Inflammatory macrophage treated with lipopolysaccharide for 1 hour (primary cell): ENCODE measurements around the gene MICU2.
"Not testable (repeated sequence)": the region's sequence is repeated elsewhere in the genome, so short reads cannot be mapped to it uniquely, and the experiment has no call there.

Experiments used
- DNase-seq, 2 donors: peaks; one replicate each; pipeline ENCODE4 v3.0.0-alpha.2; 2020 to 2022

MICU2 gene

GRCh38 chr13:21590665-21591456 is 13.1 kb downstream of the MICU2 start:
- not testable (repeated sequence) for DNase-seq

DNA sequence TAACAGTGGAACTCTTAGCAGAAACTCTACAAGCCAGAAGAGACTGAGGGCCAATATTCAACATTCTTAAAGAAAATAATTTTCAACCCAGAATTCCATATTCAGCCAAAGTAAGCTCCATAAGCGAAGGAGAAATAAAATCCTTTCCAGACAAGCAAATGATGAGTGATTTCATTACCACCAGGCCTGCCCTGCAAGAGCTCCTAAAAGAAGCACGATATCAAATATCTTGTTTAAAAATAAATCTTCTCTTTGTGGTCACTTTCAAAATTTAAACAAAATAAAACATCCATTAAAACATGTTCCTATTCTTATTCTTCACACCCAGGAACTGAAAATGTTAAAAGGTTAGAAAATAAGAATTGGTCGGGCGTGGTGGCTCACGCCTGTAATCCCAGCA is 13.7 kb downstream of the MICU2 start:
- no peak for DNase-seq

DNA sequence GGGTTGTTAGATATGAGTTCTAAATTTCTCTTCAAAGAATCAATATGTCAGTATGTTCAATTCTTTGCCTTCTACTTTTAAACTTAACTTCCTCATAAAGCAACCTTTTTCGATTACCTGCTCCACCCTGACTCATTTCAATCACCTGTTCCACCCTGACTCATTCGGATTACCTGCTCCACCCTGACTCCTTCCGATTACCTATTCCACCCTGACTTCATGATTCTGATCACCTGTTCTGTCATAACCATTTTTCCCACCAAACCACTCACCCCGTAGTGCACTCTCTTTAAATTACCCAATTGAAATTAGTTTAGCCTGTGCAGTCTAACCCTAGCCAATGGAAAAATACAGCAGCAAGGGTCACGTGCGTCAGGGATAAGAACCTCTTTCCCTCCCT is 14.5 kb downstream of the MICU2 start:
- not testable (repeated sequence) for DNase-seq

DNA sequence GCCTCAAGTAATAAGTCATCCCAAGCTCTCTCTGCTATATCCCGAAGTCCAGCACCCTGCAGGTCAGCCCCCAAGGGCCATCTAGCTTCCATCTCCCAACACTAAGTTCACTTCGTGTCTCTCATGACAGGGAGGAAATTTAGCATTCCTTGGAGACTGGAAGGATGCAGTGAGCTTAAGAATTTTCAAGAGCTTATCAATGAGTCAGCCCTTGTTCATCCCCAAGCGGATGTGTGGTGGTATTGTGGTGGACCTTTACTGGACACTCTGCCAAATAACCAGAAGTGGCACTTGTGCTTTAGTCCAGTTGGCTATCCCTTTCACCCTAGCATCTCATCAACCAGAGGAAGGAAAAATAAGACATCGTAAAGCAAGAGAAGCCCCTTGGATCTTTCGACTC is 15.6 kb downstream of the MICU2 start:
- not testable (repeated sequence) for DNase-seq

DNA sequence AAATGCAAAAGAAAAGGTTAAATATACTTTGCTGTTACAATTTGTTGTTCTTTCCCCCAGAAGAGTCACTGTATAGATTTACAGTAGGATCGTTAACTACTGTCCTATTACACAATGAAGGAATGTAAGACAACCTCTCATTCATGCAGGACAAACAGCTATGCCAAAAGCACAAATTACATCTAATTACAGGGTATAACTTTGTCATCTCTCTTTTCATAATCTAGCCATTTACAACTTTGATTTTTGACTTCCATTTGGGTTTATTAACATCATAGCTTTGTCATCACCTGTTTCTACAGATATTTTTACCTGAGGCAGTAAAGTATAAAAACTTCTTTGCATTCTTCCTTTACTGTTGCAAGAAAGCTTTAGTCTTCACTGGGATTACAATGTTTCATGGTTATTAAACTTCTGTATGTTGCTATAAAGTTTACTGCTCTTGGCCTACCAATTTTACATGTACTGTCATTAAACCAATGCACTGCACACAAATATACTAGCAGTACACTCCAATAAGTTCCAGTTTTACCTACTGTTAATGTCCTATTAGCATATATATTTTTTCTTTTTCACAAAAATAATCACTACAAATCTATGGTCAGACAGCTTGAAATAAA is 18.9 kb downstream of the MICU2 start:
- DNase-seq = no peak

DNA sequence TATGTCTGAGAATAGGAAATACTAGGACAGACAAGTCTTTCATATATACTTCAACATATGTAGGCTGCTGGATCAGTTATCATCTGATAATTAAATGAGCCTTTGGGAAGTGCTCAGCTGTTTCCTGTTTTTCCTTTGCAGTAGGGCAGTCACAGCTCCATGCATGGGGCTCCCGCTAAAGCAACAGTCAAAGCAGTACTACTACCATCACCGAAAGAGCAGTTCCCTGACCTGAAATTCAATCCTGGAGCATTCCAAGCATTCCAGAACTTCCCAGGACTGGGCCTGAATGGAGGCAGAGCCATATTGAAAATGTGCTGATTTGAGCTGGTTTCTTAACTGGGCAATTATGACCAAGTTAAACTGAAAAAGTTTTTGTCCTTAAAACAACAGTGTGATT is 20.5 kb downstream of the MICU2 start:
- no peak for DNase-seq

DNA sequence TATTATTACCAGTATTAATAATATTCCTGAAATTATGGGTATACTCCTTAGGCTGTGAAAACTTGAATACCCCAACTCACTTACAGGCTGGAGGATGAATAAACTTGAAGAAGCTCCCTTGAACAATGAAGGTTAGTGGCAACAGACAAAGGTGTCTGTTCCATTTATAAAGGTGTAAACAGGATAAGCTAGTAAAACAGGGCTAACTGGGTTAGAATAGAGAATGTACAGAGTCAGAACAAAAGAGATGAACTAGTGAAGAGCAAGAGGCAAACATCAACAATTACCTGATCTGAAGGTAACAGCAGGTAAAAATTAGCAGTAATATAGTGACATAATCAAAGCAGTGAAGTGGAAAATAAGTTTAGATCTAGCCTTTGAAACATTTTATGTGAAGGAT is 23.2 kb downstream of the MICU2 start:
- DNase-seq = no peak

DNA sequence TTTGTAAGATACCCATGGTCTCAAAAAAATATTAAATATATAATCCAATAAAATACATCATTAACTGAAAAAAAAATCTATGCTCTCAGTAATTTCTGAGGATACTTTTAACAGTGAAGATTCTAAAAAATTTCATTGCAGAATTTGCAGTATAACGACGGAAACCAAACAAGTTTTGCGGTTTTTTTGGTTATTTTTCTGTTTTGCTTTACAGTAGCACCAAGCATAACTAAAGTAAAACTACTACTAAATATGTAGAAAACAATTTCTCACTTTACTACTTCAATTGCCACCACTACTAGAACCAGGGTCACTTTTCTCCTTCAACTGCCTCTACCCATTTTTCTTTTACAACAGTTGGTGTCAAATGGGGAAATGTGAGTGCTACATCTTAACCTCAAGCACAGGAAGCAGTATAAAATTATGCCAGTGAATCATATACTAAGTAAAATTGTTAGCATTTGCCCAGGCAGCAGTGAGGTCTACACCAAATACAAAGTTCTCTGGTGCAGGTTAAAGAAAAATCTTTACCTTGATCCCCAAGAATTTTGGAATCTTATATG is 24.1 kb downstream of the MICU2 start:
- no peak for DNase-seq

GRCh38 chr13:21578748-21579147 is 25.2 kb downstream of the MICU2 start:
- DNase-seq = no peak

- no peak for DNase-seq
Observed at GRCh38 chr13:21576426-21576825, 27.5 kb downstream of the MICU2 start.

- DNase-seq = no peak
Observed at GRCh38 chr13:21573920-21574712, 29.9 kb downstream of the MICU2 start.

- DNase-seq = no peak
Observed at GRCh38 chr13:21569686-21570085, 34.3 kb downstream of the MICU2 start.

- no peak for DNase-seq
Observed at GRCh38 chr13:21568854-21569253, 35.1 kb downstream of the MICU2 start.

GRCh38 chr13:21567714-21568113 is 36.3 kb downstream of the MICU2 start:
- no peak for DNase-seq

GRCh38 chr13:21557995-21558394 is 46.0 kb downstream of the MICU2 start:
- peak in 1 of 2 donors; percentile 43 for DNase-seq

DNA sequence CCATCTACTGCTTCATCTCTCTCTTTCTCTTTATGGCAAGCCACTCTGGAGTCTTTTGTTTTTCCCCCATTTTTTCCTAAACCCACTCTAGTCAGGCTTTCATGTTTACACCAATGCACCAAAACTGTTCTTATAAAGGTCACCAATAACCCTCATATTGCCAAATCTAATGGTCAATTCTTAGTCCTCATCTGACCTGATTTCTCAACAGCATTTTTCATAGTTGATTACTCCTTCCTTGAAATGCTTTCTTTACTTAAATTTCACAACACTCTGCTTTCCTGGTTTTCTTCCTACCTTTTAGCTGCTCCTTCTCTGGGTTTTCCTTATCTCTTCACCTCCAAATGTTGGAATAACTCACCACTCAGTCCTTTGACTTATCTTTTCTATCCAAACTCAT is 47.9 kb downstream of the MICU2 start:
- DNase-seq = peak in 1 of 2 donors; percentile 9

DNA sequence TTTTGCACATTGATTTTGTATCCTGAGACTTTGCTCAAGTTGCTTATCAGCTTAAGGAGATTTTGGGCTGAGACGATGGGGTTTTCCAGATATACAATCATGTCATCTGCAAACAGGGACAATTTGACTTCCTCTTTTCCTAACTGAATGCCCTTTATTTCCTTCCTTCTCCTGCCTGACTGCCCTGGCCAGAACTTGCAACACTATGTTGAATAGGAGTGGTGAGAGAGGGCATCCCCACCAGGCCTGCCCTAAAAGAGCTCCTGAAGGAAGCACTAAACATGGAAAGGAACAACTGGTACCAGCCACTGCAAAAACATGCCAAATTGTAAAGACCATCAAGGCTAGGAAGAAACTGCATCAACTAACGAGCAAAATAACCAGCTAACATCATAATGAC is 50.7 kb downstream of the MICU2 start:
- DNase-seq = peak; percentile 16 to 56

GRCh38 chr13:21550918-21551317 is 53.1 kb downstream of the MICU2 start:
- DNase-seq = no peak

GRCh38 chr13:21549633-21550032 is 54.3 kb downstream of the MICU2 start:
- no peak for DNase-seq

- DNase-seq = no peak
Observed at GRCh38 chr13:21548577-21548976, 55.4 kb downstream of the MICU2 start.

GRCh38 chr13:21546372-21546771 is 57.6 kb downstream of the MICU2 start:
- no peak for DNase-seq

DNA sequence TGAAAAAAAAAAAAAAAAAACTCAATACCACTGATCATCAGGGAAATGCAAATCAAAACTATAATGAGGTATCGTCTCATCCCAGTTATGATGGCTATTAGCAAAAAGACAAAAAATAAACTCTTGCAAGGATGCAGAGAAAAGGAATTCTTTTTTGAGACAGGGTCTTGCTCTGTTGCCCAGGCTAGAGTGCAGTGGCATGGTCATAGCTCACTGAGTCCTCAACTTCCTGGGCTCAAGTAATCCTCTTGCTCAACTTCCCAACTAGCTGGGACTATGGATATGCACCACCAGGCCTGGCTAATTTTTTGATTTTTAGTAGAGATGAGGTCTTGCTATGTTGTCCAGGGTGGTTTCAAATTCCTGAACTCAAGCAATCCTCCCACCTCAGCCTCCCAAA is 59.5 kb downstream of the MICU2 start:
- no peak for DNase-seq

DNA sequence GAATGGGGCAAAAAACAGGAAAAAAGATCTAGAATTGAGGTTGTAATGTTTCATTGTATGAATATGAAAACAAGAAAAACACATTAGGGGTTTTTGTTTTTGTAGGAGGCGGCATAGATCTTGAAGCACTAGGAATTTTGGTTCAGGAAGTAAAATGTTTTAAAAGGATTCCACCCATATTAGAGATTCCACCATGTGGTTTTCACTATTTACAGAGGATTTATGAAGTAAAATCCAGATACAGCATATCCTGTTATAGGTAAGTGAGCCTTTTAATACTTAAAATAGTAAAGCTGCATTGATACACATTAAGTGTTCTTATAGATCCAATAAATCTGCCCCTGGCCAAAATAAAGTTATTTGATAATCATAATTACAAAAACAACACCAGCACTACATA is 61.4 kb downstream of the MICU2 start:
- no peak for DNase-seq

- no peak for DNase-seq
Observed at GRCh38 chr13:21541980-21542379, 62.0 kb downstream of the MICU2 start.
